Stromal cell of bone marrow (primary cell): ENCODE results near the gene ENDOV.

Source experiments
- DNase-seq: peaks from one replicate; pipeline ENCODE4 v3.0.0-alpha.2; 2012; ENCODE audit warnings: low read depth

ENDOV gene

DNA sequence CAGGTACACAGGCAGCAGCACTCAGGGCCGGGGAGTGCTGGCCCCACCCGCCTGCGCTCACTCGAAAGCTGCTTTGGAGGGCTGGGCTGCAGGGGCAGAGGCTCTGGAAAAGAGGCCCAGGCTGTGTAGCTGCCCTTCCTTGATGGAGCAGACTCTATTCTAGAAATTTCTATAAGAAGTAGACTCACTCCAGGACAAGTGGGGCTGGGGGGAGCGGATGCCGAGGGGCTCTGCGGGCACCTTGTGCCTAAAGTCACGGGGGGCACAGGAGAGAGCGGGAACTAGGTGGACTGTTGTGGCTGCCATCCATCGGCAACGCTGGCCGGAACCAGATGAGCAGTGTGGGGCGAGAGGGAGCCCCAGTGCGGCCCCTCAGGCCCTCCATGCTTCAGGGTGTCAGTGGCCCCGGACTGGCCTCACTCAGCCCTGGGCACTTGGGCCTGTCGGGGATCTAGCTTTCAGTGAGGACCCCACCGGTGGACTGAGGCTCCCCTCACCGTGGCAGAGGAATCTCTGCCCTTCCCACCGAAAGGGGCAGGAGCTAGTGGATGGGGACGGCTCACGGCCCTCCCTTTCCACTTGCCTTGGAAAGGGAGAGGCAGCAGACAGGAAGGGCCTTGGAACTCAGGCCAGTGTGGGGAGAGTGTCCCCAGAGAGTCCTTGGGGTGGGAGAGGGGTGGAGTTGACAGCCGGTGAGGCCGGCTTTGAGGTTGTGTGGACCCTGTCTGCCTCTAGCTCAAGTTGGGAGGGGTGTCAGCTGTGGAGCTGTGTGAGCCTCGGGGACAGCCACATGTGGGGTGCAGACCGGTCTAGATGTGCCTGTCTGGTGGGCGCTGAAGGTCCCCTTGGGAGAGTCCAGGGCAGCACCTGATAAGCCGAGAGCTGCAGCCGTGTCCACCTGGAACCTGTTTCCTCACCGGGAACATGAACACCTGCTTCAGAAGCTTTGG is 16.6 kb downstream of the ENDOV start:
- DNase-seq: no peak

DNA sequence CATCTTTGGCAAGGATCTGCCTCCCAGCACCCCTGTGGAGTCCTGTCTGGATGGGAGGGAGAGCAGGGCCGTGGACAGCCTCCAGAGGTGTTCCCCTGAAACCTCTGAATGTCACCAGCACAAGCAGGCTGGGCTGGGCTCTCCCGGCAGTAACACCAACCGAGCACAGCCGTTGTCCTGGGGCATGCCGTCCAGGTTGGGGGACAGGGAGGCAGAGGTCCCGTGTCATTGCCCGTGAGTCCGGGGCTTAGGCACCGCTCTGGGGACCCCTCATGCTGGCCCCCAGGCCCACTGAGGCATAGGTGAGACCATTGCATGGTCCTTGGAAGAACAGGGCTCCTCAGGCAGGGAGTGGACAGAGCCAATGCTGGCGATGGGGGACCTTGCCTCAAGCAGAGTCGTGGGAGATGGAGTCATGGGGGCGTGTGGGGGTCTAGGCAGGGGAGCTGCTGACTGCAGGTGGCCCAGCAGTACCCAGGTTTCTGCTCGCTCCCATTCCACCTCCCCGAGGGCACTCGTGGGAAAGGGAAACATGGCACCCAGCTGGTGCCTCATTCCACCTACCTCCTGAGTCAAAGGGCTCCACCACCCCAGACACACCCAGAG is 17.5 kb downstream of the ENDOV start:
- no peak for DNase-seq

DNA sequence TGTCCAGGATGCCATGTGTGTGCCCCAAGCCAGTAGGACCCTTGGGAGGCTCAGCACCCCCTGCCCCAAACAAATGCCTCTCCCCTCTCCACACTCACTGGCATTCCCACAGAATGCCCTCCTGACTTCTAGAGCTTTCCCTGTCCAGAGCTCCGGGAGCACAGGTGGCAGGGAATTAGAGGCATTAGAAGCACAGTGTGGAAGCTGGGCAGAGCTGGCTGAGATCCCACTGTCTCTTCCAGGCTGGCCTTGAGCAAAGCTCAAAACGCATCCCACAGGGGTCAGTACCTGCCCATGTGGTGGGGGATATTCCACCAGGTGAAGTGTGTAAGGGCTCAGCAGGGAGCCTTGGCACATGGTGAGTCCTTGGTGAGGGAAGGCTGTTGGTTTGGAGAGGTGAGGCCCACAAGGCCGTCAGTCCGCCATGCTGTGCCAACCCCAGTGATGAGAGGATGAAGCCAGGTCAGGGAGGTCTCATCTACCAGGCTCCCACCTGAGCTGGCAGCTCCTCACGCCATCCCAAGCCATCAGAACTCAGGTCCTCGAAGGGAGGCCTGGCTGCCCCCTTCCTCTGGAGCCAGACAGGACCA is 18.1 kb downstream of the ENDOV start:
- DNase-seq: no peak

DNA sequence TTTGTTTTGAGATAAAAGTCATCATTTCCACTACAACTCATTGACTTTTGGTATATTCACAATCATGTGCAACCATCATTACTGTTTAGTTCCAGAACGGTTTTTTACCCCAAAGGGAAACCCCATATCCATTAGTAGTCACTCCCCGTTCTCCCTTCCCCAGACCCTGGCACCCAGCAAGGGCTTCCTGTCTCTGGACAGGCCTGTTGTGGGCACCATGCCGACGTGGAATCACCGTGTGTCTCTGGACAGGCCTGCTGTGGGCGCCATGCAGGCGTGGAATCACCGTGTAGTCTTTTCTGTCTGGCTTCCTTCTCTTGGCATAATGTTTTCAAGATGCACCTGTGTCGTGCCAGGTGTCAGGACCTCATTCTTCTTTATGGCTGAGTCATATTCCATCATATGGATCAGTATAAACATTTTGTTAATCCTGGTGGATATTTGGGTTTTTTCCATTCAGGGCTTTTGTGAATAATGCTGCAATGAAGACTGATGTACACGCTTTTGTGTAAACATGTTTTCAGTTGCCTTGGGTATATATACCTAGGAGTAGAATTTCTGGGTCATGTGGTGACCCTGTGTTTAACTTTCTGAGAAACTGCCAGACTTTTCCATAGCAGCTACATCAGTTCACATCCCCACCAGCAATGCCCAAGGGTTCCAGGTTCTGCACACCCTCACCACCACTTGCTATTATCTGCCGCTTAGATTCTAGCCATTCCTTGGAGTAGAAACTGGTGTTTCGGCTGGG is 19.1 kb downstream of the ENDOV start:
- no peak for DNase-seq

DNA sequence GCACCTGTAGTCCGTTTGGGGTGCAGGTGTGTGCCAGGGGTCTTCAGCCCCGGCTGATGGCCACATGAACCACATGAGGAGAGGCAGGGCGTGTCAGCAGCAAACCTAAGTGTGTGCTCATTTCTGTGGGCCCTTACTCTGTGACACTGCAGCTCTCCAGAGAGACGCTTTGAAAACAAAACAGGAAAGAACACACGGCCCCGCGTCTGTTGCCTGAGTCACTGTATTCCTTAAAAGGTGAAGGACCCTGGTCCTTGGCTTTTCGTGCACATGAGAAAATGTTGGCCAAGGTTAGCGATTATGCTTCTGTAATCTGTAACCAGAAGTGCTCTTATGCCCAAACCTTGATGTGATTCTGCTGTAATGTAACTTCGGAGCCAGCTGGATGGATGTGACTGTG is 22.6 kb downstream of the ENDOV start:
- no peak for DNase-seq

DNA sequence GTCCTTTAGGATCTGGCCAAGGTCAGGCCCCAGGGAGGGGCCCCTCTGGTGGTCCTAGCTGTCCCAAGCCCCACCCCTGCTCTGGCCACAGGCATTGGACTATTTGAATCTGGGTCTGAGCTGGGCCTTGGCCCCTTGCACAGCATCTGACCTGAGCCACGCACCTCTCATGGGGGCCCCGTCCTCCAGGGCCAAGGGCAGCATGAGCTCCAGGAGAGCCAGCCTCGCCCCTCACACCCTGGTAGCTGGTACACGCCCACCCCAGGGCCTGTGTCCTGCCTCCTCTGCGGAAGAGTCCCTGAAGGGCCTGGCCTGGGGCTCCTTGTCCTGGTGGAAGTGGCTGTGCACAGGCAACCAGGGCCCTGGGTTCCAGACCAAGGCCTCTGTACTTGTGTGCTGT is 23.8 kb downstream of the ENDOV start:
- no peak for DNase-seq

DNA sequence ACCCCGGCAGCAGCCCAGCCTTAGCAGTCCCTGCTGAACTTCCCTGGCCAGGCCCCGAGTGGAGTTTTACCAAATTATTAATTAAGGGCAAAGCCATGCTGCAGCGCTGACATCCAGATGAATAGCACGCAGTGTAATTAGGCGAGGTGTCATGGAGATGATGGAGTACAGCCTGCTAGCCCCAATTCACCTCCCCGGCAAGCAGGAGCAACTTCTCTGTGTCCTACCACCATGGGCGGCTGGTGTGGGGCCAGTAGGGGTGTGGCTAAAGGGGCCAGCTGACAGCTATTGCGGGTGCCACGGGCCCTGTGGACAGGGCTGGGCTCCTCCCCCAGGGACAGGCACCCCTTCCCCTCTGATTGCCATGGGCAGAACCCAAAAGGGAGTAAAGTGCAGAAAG is 24.5 kb downstream of the ENDOV start:
- no peak for DNase-seq

DNA sequence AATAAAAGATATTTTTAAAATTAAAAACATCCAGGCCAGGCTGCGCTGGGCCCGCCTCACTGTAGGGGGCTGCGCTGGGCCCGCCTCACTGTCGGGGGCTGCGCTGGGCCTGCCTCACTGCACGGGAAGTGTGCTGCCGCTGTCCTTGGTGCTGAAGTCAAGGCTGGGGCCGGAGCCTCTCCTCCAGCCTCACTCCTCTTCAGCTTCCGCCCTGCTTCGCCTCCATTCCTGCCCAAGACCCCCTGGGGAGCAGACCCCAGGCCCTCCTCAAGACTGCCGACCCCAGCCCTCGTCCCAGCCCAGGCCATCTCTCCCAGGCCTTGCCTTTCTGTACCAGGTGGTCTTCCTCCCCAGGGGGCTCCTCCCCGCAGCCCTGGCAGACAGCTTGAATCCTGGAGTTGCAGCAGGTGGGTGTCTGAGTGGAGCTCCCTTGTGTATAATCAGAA is 26.2 kb downstream of the ENDOV start:
- no peak for DNase-seq

DNA sequence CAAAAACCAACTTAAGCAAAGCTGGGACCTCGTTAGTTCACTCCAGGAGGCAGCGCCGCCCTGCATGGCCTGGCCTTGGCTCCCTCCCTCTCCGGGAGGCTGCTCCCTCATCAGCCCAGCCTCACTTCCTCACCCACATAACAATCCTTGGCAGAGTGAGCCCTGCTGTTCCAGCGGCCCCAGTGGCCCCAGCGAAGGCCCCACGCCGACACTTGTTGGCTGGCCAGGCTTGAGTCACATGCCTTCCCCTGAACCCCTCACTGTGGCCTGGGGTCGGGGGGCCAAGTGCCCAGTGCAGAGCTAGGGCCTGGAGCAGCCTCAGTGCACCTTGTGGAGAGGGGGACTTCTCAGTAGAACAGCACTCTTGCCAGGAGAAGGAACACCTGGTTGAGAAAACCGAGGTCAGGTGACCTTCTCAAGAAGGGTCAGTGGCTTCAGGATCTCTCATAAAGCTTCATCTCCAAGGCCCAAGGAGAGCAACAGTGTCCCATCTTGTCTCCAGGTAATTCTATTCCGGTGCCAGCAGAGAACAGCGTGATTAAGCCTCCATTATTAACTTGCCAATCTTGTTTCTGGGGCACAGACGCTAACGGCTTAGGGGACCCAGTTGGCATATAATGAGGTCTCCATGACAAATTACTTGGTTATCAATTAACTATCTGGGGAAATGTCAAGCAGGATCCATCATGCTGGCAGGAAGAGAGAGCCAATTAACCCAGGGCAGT is 26.8 kb downstream of the ENDOV start:
- no peak for DNase-seq

DNA sequence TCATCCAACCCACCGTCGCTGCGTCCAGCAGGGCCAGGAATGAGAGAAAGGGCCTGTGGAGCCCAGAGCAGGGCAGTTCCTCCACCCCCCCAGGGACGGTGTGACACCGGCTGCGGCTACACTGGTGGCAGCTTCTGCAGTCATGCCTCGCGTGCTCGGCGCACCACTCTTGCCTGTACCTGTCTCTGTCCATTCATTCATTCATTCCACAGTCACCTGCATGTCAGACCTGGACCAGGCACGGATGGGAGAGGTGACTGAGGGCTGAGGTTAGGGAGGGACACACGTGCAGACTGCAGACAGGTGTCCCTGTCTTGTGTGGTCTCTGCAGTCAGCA is 27.3 kb downstream of the ENDOV start:
- no peak for DNase-seq

DNA sequence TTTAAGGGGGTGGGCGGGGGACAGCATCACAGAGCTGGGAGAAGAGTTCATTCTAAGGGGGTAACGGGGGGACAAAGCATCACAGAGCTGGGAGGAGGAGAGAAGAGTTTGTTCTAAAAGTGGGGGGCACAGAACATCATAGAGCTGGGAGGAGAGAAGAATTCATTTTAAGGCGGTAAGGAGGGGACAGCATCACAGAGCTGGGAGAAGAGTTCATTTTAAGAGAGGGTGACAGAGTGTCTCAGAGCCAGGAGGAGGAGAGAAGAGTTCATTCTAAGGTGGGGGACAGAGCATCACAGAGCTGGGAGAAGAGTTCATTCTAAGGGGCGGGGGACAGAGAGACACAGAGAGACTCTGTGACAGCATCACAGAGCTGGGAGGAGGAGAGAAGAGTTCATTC is 27.8 kb downstream of the ENDOV start:
- no peak for DNase-seq

DNA sequence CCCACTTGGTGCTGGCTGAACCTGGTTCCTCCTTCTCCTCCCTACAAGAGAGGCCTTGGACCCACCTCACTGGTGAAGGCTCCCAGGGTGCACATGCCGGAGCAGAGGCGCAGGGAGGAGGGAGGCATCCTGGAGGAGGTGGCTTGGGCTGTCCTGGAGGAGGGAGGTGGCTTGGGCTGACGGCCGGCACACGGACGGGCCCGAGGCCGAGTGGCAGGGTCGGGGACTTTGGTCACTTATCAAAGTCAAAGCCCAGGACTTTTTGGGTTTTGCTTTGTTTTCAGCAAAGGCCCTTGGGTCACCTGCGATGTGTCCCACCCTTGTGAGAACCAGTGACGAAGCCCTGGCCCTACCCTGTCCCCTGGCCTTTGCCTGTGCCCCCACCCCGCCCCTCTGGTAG is 28.5 kb downstream of the ENDOV start:
- no peak for DNase-seq

DNA sequence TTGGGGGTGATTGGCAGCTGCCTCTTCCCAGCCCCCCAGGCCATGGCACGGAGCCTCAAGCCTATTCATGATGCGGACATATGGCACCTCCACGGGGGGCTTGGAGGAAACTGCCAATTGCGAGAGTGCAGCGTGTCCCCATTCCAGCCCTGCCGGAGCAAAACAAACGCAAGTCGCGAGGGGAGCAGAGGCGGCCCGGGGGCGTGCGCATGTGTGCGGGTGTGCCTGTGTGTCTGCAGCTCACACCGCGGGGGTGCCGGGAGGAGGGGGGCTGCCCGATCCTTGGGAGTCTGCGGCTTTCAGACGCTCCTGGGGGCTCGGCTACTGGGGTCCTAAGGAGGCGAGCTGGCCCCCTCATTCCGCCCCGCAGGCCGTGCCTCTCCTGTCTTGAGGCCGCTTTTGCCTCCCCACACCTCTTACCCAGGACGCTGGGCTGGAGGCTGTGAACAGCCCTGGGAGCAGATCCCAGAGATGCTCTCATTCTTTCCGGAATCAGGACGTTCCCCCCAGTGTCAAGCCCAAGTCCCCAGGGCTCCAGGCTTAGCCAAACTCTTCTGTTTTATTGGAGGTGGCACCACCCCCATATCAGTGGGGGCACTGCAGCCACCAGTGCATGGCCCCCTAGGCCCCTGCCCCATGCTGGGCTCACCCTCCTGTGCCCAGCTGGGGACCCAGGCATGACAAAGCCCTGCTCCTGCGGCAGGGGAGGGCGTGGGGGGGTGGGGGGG is 29.1 kb downstream of the ENDOV start:
- DNase-seq: no peak

DNA sequence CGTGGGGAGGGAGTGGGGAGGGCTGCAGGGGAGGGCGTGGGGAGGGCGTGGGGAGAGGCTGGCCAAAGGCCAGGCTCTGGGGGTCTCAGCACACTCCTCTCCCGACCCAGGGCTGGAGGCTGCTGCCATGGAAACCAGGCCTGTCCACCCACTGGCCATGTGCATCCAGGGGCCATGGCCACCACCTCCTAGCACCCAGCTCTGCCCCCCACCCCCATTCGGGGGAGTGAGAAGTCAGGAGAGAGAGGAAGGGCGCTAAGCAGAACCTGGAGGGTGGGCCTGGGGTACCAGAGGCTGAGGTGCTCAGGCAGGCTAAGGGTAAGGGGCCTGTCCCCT is 29.6 kb downstream of the ENDOV start:
- no peak for DNase-seq

DNA sequence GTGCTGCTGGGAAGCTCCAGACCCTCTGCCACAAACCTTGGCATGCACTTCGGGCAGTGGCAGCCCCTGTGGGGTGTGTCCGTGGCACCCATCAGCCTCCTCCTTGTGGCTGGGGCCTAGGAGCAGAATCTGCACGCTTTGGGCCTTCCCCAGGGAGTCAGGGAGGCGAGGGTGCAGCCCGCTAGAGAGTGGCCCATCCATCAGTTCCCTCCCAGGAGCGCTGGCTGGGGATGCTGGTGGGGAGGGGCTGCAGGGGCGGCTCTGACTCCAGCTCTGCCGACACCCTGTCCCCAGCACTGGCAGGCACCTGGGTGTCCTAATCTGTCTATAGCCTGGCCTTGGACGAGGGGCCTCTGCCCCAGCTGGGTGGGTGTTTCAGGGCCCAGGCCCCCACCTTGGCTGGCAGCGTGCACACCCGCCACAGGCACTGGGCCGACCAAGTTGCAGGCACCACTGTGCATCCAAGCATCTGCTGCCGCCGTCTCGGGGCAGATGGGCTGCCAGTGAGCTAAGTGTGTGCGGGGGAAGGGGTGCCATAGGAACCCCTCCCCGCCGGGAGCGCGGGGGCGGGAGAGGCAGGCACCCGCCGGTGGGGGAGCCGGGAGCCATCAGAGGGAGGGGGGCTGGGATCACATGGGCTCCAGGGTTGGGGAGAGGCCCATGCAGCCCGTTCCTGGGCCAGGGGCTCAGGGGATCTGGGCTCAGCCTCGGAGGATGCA is 30.2 kb downstream of the ENDOV start:
- DNase-seq: no peak

DNA sequence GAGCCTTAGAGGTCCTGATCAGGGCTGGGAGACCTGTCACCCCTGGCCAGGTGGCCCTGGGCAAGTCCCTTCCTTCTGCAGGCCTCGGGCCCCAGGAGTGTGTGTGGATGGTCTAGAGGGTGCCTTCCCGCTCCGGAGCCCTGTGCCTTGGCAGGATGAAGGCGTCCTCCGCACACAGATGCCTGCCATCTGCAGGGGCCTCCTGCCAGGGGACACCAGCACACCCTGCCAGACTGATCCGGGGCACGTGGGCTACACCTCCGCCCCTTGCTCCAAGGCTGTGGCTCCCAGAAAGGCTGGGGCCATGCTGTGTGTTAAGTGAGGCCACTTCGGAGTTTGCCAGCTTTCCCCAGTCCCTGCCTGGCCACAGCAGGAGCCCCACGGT is 30.8 kb downstream of the ENDOV start:
- no peak for DNase-seq

DNA sequence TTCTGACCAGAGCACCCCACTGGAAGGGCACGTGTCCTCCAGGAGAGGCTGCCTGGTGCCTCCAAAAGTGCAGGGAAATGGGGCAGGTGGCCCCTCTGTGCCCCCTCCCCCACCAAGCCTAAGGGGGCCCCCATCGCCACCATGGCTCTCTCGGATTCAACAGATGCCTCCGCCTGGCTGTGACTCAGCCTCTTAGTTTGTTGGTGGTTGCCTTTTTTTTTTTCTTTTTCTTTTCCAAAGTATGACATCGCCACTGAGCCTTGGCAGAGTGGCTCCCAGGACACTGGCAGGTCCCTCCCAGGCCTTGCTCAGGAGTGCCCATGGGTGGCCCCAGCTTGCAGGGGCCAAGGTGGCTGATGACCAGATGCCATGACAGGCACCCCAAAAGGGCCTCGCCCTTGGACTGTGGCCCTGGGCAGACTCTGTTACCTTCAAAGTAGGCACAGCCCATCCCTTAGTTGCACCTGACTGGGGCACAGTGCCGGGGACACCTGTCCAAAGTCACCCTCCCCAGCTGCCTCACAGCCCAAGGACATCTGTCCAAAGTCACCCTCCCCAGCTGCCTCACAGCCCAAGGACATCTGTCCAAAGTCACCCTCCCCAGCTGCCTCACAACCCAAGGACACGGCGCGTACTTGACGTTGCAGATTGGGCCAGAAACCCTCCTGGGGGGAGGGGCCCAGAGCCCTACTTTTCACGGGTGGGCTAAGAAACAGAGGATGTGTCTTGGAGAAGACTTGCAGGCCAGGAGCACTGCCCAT is 31.9 kb downstream of the ENDOV start:
- no peak for DNase-seq

DNA sequence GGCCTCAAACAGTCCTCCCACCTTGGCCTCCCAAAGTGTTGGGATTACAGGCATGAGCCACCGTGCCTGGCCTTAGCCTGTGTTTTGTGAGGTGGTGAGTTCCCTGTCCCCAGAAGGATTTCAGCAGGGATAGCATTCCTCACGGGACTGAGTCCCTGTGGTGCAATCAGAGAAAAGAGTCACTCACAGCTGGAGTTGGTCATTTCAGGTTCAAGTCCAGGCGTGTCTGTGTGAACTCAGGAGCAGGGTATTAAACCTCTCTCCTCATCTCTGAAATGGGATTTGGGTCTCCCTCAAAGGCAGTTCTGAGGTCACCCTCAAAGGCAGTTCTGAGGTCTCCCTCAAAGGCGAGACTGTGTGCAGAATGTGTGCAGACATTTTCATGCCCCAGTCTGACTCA is 32.8 kb downstream of the ENDOV start:
- DNase-seq: no peak

DNA sequence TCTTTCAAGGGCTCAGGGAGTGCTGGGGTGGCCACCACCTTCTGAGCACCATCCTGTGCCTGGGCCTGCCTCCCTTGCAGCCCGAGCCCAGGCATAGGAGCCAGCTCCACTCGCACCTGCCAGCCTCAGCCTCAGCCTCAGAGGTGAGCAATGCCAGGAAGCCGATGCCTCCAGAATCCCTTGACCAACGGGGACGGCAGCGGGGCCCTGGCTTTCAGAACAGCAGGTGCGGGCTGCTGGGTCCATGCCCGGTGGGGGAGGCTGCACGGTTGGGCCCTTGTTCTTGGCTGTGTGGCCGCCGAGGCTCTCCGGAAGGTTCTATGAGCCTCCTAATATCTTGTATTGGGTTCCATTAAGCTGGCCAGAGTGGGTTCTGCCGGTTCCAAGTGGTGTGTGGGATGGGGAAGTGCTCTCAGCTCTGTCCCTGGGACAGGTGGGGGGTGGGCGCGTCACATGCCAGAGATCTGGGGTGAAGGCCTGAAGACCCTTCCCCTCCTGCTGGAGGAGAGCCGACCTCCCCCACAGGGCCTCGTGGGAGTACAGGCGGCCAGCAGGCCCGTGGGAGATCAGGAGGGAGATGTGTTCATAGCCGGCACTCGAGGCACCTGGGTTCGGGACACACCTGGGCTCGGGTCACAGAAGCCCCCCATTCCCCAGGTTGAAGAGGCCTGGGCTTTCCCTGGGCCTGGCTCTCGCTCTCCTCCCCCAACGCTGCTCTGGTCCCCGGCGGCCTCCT is 34.4 kb downstream of the ENDOV start:
- no peak for DNase-seq
